ENCODE results near the gene CUL7. TPM values are rescaled to one million over a fixed set of nuclear protein-coding genes. Genes with fewer than 3 reads are reported as not detected.

The CUL7 gene
- total and polyA plus RNA-seq, 9 of the 15 experiments (the other 6 are each of a cell fraction or from before 2014, with no cell fraction given) = 0.44 to 20.1 (median 8.6) TPM

DNA sequence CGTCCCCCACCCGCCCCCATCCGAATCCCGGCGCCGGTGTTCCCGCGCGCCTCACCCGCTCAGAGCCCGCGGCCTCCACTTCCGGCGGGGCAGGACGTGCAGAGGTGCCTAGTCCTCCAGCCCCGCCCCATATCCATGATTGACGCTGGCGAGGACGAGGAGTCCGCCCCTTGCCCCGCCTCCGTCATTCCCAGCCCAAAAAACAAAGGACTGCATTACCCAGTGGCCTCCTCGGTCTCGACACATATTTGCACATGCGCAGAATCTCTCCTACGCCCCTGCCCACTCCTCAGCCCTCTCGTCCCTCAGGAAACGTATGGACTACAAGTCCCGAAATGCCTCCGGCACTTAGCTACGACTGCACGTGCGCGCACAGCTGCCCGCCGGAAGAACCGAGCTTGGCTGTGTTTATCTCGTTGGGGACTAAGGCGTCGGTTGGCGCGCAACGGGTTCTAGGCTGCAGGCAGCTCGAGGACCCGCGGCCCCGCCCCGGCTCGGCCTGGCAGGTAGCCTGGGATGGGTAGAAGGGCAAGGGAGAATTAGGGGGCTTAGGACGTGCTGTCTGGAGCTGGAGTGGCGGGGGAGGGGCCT lies 39.7 kb downstream of the CUL7 start, which contains the start of the genes KLHDC3 and MEA1 (continued):
- TF ChIP-seq E2F3 (CRISPR knock-in tag; IDR thresholded peaks at IDR 0.05) (peak; percentile 71; the same call in 1 of the 2 replicates), AFF1 (IDR thresholded peaks at IDR 0.05; ENCODE audit: low read depth in 1 of 2, partially characterized antibody in 2 of 2) (peak in 1 of 2 experiments; percentile 94), HCFC1 (IDR thresholded peaks at IDR 0.05; ENCODE audit: low read depth, low read length) (peak; percentile 99), DPF2 (IDR thresholded peaks at IDR 0.05) (no peak), THAP12 (CRISPR knock-in tag; IDR thresholded peaks at IDR 0.05) (peak; percentile 61; the same call in 1 of the 2 replicates), SAFB (IDR thresholded peaks at IDR 0.05; ENCODE audit: borderline replicate concordance, low read depth, low read length) (no peak), MYC (IDR thresholded peaks at IDR 0.05; ENCODE audit: low read depth, low read length) (peak; percentile 95), MYC (CRISPR knock-in tag; IDR thresholded peaks at IDR 0.05; ENCODE audit: borderline replicate concordance, low read depth) (no peak), RBBP5 (IDR thresholded peaks at IDR 0.05; ENCODE audit: borderline replicate concordance, insufficient read depth, low read length, poor library complexity, severe bottlenecking) (peak; percentile 70), CREB3L1 (IDR thresholded peaks at IDR 0.05; ENCODE audit: borderline replicate concordance, low read depth) (peak; percentile 99), POLR2G (IDR thresholded peaks at IDR 0.05; ENCODE audit: low read depth, low read length) (peak; percentile 91), LEF1 (IDR thresholded peaks at IDR 0.05) (peak; percentile 67), NFE2 (IDR thresholded peaks at IDR 0.05; ENCODE audit: low read depth) (peak; percentile 14; the same call in 1 of the 2 replicates), CREB1 (IDR thresholded peaks at IDR 0.05) (peak; percentile 91), CREB1 (CRISPR knock-in tag; IDR thresholded peaks at IDR 0.05) (peak; percentile 91), SIX5 (IDR thresholded peaks at IDR 0.05; ENCODE audit: borderline replicate concordance in 1 of 2, insufficient read depth in 1 of 2, low read depth in 1 of 2, low read length in 2 of 2) (peak; percentile 79 to 89)
- TF ChIP-seq, protein P1, sequence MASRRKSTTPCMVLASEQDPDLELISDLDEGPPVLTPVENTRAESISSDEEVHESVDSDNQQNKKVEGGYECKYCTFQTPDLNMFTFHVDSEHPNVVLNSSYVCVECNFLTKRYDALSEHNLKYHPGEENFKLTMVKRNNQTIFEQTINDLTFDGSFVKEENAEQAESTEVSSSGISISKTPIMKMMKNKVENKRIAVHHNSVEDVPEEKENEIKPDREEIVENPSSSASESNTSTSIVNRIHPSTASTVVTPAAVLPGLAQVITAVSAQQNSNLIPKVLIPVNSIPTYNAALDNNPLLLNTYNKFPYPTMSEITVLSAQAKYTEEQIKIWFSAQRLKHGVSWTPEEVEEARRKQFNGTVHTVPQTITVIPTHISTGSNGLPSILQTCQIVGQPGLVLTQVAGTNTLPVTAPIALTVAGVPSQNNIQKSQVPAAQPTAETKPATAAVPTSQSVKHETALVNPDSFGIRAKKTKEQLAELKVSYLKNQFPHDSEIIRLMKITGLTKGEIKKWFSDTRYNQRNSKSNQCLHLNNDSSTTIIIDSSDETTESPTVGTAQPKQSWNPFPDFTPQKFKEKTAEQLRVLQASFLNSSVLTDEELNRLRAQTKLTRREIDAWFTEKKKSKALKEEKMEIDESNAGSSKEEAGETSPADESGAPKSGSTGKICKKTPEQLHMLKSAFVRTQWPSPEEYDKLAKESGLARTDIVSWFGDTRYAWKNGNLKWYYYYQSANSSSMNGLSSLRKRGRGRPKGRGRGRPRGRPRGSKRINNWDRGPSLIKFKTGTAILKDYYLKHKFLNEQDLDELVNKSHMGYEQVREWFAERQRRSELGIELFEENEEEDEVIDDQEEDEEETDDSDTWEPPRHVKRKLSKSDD (conservative IDR thresholded peaks at IDR 0.05; ENCODE audit: low read length) = no peak
